HEK293 (cell line): Measurements from ENCODE around the gene MFAP1.

ENCODE experiments used
- CTCF ChIA-PET: fragments of 350-600 bp; formaldehyde crosslinking; extraction: SDS; loops from one replicate; lab custom pipeline; 2021; ENCODE audit warnings: antibody characterized with exemption; lab: Yijun Ruan, JAX
- POLR2A ChIA-PET: fragments of 300-600 bp; formaldehyde crosslinking; extraction: SDS; loops from one replicate; lab custom pipeline; 2020; ENCODE audit warnings: antibody characterized with exemption, inconsistent platforms; lab: Yijun Ruan, JAX
- H3K27ac ChIP-seq: fragments of 200-500 bp; sonication (Bioruptor generic); 2 replicates; pipeline ENCODE4 v1.5.1; 2014; ENCODE audit warnings: low read depth, low read length, control low read depth, inconsistent platforms; ENCODE audit errors: extremely low read depth
- H3K36me3 ChIP-seq, 2 experiments: fragments of 200-500 bp in 1 of 2; sonication (Bioruptor generic) in 1 of 2; 1 replicate in 1 of 2; 2 replicates in 1 of 2; pipeline ENCODE4 v1.5.1; 2014 to 2017; ENCODE audit warnings: inconsistent platforms in 2 of 2, low read length in 2 of 2; ENCODE audit not compliant: control insufficient read depth in 2 of 2, insufficient read depth in 1 of 2
- H3K4me1 ChIP-seq: fragments of 200-500 bp; sonication (Bioruptor generic); 2 replicates; pipeline ENCODE4 v1.5.1; 2014; ENCODE audit warnings: mild to moderate bottlenecking, low read length, inconsistent platforms; ENCODE audit not compliant: control insufficient read depth, insufficient read depth
- H3K4me3 ChIP-seq: 2 replicates; pipeline ENCODE4 v1.5.1; 2011; ENCODE audit warnings: low read depth, mild to moderate bottlenecking, control low read depth, low read length, moderate library complexity
- H3K9me3 ChIP-seq: fragments of 200-500 bp; sonication (Bioruptor generic); 2 replicates; pipeline ENCODE4 v1.5.1; 2014; ENCODE audit warnings: low read depth, low read length, inconsistent platforms; ENCODE audit not compliant: control insufficient read depth, insufficient read depth
- EGR2 ChIP-seq: fragments of 450-650 bp; formaldehyde crosslinking; IDR thresholded peaks from 2 replicates; pipeline ENCODE4 v1.5.1; 2016; ENCODE audit warnings: low read depth, missing biosample characterization, missing genetic modification characterization
- ELK4 ChIP-seq: IDR thresholded peaks from 2 replicates; pipeline ENCODE4 v1.6.1; 2011; ENCODE audit warnings: mild to moderate bottlenecking, low read depth, low read length, borderline replicate concordance
- GLIS2 ChIP-seq: fragments of 450-650 bp; formaldehyde crosslinking; IDR thresholded peaks from 2 replicates; pipeline ENCODE4 v1.5.1; 2016; ENCODE audit warnings: missing biosample characterization, missing genetic modification characterization
- PRDM4 ChIP-seq: fragments of 450-650 bp; formaldehyde crosslinking; IDR thresholded peaks from 2 replicates; pipeline ENCODE4 v1.5.1; 2017; ENCODE audit warnings: missing biosample characterization, missing genetic modification characterization
- PRDM6 ChIP-seq: fragments of 450-650 bp; formaldehyde crosslinking; IDR thresholded peaks from 2 replicates; pipeline ENCODE4 v1.5.1; 2017; ENCODE audit warnings: missing biosample characterization, missing genetic modification characterization
- REST ChIP-seq: fragments of 450-650 bp; formaldehyde crosslinking; IDR thresholded peaks from 2 replicates; pipeline ENCODE4 v1.5.1; 2016; ENCODE audit warnings: missing biosample characterization, missing genetic modification characterization
- SP2 ChIP-seq: fragments of 450-650 bp; formaldehyde crosslinking; IDR thresholded peaks from 2 replicates; pipeline ENCODE4 v1.5.1; 2016; ENCODE audit warnings: missing biosample characterization, missing genetic modification characterization
- WT1 ChIP-seq: fragments of 450-650 bp; formaldehyde crosslinking; IDR thresholded peaks from 2 replicates; pipeline ENCODE4 v1.5.1; 2016; ENCODE audit warnings: missing biosample characterization, missing genetic modification characterization
- ZFHX2 ChIP-seq: fragments of 450-650 bp; formaldehyde crosslinking; conservative IDR thresholded peaks from 2 replicates; pipeline ENCODE4 v1.5.1; 2016; ENCODE audit warnings: missing biosample characterization, missing genetic modification characterization
- ZFP37 ChIP-seq: fragments of 450-650 bp; formaldehyde crosslinking; IDR thresholded peaks from 2 replicates; pipeline ENCODE4 v1.5.1; 2016; ENCODE audit warnings: missing biosample characterization, missing genetic modification characterization
- ZNF146 ChIP-seq: fragments of 450-650 bp; formaldehyde crosslinking; IDR thresholded peaks from 2 replicates; pipeline ENCODE4 v1.5.1; 2016; ENCODE audit warnings: missing biosample characterization, missing genetic modification characterization
- ZNF350 ChIP-seq: fragments of 450-650 bp; formaldehyde crosslinking; IDR thresholded peaks from 2 replicates; pipeline ENCODE4 v1.5.0; 2017; ENCODE audit warnings: missing biosample characterization, mild to moderate bottlenecking, missing genetic modification characterization
- ZNF354C ChIP-seq: fragments of 450-650 bp; formaldehyde crosslinking; IDR thresholded peaks from 2 replicates; pipeline ENCODE4 v1.5.1; 2016; ENCODE audit warnings: missing biosample characterization, missing genetic modification characterization, low read depth, borderline replicate concordance
- ZNF362 ChIP-seq: fragments of 450-650 bp; formaldehyde crosslinking; IDR thresholded peaks from 2 replicates; pipeline ENCODE4 v1.5.1; 2016; ENCODE audit warnings: missing biosample characterization, missing genetic modification characterization
- ZNF433 ChIP-seq: fragments of 450-650 bp; formaldehyde crosslinking; IDR thresholded peaks from 2 replicates; pipeline ENCODE4 v1.5.1; 2016; ENCODE audit warnings: missing biosample characterization, missing genetic modification characterization, low read depth
- ZNF514 ChIP-seq: fragments of 450-650 bp; formaldehyde crosslinking; IDR thresholded peaks from 2 replicates; pipeline ENCODE4 v1.5.1; 2016; ENCODE audit warnings: missing biosample characterization, missing genetic modification characterization
- ZNF529 ChIP-seq: fragments of 450-650 bp; formaldehyde crosslinking; IDR thresholded peaks from 2 replicates; pipeline ENCODE4 v1.5.1; 2017; ENCODE audit warnings: missing genetic modification characterization, missing biosample characterization; ENCODE audit not compliant: insufficient replicate concordance
- ZNF530 ChIP-seq: fragments of 450-650 bp; formaldehyde crosslinking; IDR thresholded peaks from 2 replicates; pipeline ENCODE4 v1.5.1; 2016; ENCODE audit warnings: low read depth, missing biosample characterization, missing genetic modification characterization
- ZNF558 ChIP-seq: fragments of 450-650 bp; formaldehyde crosslinking; IDR thresholded peaks from 2 replicates; pipeline ENCODE4 v1.5.1; 2016; ENCODE audit warnings: missing biosample characterization, missing genetic modification characterization
- ZNF596 ChIP-seq: fragments of 450-650 bp; IDR thresholded peaks from 2 replicates; pipeline ENCODE4 v1.5.0; 2018; ENCODE audit warnings: missing biosample characterization, mild to moderate bottlenecking, missing genetic modification characterization, moderate library complexity
- ZNF600 ChIP-seq: fragments of 450-650 bp; formaldehyde crosslinking; IDR thresholded peaks from 2 replicates; pipeline ENCODE4 v1.5.1; 2016; ENCODE audit warnings: missing biosample characterization, missing genetic modification characterization
- ZNF639 ChIP-seq: fragments of 450-650 bp; formaldehyde crosslinking; IDR thresholded peaks from 2 replicates; pipeline ENCODE4 v1.5.1; 2016; ENCODE audit warnings: missing biosample characterization, missing genetic modification characterization
- ZNF664 ChIP-seq: fragments of 450-650 bp; formaldehyde crosslinking; IDR thresholded peaks from 2 replicates; pipeline ENCODE4 v1.5.1; 2016; ENCODE audit warnings: missing biosample characterization, missing genetic modification characterization

The MFAP1 gene

GRCh38 chr15:43793647-43794046, 30.8 kb downstream of the MFAP1 start:
- H3K4me3 ChIP-seq = no peak overlapping the region
- H3K36me3 ChIP-seq = peaks cover 0 to 46% of the 10 kb centered on the region in 2 experiments; a peak in 1 of 3 replicates
- H3K27ac ChIP-seq = no peak overlapping the region
- CTCF ChIA-PET = interaction anchor here (1.0 kb wide), 1 partner anchor 17 kb away, joined by 4 read pairs; the partner anchor contains the start of gene ELL3
- H3K9me3 ChIP-seq = no peaks in the 10 kb centered on the region
- POLR2A ChIA-PET = no interaction called here
- no peak for TF ChIP-seq ZNF596 (tag by site-specific recombination)
- TF ChIP-seq ELK4 = no peak
- TF ChIP-seq ZNF530 = no peak
- TF ChIP-seq ZNF433 (tag by site-specific recombination) = no peak
- TF ChIP-seq PRDM6 (tag by site-specific recombination) = no peak
- TF ChIP-seq ZNF664 (tag by site-specific recombination) = no peak
- no peak for TF ChIP-seq ZFP37 (tag by site-specific recombination)
- TF ChIP-seq SP2 (tag by site-specific recombination) = no peak
- no peak for TF ChIP-seq ZNF514 (tag by site-specific recombination)
- no peak for TF ChIP-seq REST (tag by site-specific recombination)
- TF ChIP-seq ZNF558 = no peak
- no peak for TF ChIP-seq WT1 (tag by site-specific recombination)
- no peak for TF ChIP-seq GLIS2 (tag by site-specific recombination)
- TF ChIP-seq ZNF350 (tag by site-specific recombination) = no peak
- TF ChIP-seq ZNF529 (tag by site-specific recombination) = no peak
- 0 out of 2 replicates have a peak, but pooled peaks cover 3% of the 10 kb centered on the region for H3K4me1 ChIP-seq

- POLR2A ChIA-PET = interaction anchor here (2.0 kb wide), 1 partner anchor 32 kb away, joined by 12 read pairs; the partner anchor contains the start of gene MFAP1
- H3K4me1 ChIP-seq = no peaks in the 10 kb centered on the region
- CTCF ChIA-PET = interaction anchor here (0.5 to 1.0 kb wide), 2 partner anchors 16 to 485 kb away, joined by 4 read pairs; partner anchors contain the start of gene ELL3
- no peaks in the 10 kb centered on the region for H3K9me3 ChIP-seq
- H3K36me3 ChIP-seq = peaks cover 0 to 43% of the 10 kb centered on the region in 2 experiments; a peak in 1 of 3 replicates
- peak overlapping the region; percentile 60; the same call in 1 of the 2 replicates for H3K27ac ChIP-seq
- peak overlapping the region; percentile 97 for H3K4me3 ChIP-seq
- TF ChIP-seq ZNF639 (tag by site-specific recombination) (no peak), ZNF600 (tag by site-specific recombination) (no peak), EGR2 (tag by site-specific recombination) (peak; percentile 46; the same call in 1 of the 2 replicates), PRDM4 (no peak), ZNF146 (no peak), ZNF362 (tag by site-specific recombination) (no peak), ZFHX2 (tag by site-specific recombination) (0 out of 2 replicates have a peak, but pooled peaks have one; percentile 45), ZNF354C (tag by site-specific recombination) (no peak)
- TF ChIP-seq, all 188 proteins: peak for 2
Observed at GRCh38 chr15:43792761-43793476, 31.6 kb downstream of the MFAP1 start.
